COR-L47 (cell line): ENCODE measurements around the gene PRRG1.
"Not testable (repeated sequence)": the region's sequence is repeated elsewhere in the genome, so short reads cannot be mapped to it uniquely, and the experiment has no call there.

Experiments used
- DNase-seq: peaks from one replicate; lab custom pipeline; 2025; lab: John Stamatoyannopoulos, UW

Gene PRRG1

DNA sequence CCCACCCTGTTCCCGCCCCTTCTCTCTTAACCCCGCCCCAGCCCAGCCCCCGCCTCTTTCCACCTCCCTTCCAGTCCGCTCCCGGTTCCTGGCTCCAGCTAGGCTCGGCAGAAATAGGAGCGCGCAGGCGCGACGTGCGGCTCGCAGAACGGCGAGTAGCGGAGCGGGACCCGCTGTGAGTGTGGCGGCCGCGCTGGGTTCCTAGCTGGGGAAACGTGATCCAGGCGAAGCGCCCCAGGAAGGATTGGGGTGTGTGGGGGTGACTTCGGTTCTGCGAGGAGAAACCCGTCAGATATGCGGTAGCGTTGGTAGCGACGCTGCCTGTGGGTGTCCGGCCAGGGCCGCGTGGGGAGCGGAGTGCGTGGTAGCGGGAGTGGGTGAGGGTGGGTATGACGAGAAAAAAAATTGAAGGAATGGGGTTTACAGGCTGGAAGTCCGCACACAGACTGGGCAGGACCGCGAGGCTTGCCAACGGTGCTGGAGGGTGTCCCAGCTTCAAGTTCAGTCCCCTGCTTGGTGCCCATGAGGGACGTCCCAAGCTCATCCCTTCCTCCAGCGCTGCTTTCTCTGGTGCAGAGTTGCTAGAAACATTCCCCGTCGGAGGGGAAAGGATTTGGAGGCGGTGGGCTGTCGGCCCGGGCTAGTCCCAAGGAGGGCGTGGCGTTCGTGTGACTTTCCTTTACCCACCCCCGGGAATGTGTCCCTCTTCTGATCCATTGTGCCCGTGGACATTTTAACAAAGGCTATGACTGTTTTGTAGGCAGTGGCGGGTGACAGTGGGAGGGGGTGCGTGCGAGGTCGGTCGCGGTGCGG is at the start of gene PRRG1:
Gene PRRG1, plus strand, starts transcription at position 144 of the 813 bp plus-strand sequence. CDS start 56,886 bp downstream, outside the sequence.
- DNase-seq: peak; percentile 58

DNA sequence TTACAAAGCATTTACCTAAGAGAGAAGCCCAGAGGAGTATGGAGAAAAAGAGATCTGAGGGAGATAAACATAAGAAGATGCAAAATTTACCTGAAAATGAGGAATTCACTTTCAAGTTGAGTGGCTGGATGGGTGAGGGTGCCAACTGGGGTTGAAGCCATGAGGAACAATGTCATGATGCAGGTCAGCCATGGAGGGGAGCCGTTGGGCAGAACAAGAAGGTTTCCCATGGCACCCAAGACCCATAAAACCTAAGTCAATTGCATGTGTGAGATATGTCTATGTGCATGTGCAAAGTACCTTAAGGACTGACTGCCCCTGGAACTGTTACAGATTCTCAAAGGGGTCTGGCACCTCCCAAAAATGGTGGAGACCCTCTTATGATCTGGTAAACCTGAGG is 46.6 kb upstream of the PRRG1 start:
- DNase-seq: no peak

DNA sequence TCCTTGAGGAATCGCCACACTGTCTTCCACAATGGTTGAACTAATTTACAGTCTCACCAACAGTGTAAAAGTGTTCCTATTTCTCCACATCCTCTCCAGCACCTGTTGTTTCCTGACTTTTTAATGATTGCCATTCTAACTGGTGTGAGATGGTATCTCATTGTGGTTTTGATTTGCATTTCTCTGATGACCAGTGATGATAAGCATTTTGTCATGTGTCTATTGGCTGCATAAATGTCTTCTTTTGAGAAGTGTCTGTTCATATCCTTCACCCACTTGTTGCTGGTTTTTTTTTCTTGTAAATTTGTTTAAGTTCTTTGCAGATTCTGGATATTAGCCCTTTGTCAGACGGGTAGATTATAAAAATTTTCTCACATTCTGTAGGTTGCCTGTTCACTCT is 43.9 kb upstream of the PRRG1 start:
- DNase-seq: not testable (repeated sequence)

DNA sequence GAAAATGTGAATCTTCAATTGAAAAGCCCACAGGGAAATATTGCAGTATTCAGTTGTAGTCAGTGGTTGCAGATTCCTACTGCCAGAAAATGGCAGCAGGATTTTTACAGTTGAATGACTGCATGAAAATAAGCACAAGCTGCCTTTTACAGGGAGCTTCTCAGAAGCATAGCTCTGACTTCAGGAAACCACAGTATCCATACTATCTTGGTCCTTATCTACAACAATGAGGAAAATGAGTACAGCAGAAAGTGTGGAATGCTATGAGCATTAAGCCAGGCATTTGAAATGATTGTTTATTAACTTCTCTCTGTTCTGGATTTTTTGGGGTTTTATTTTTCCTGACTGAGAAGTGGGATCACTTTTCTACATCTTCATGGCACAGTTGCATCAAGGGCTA is 34.6 kb upstream of the PRRG1 start:
- no peak for DNase-seq

DNA sequence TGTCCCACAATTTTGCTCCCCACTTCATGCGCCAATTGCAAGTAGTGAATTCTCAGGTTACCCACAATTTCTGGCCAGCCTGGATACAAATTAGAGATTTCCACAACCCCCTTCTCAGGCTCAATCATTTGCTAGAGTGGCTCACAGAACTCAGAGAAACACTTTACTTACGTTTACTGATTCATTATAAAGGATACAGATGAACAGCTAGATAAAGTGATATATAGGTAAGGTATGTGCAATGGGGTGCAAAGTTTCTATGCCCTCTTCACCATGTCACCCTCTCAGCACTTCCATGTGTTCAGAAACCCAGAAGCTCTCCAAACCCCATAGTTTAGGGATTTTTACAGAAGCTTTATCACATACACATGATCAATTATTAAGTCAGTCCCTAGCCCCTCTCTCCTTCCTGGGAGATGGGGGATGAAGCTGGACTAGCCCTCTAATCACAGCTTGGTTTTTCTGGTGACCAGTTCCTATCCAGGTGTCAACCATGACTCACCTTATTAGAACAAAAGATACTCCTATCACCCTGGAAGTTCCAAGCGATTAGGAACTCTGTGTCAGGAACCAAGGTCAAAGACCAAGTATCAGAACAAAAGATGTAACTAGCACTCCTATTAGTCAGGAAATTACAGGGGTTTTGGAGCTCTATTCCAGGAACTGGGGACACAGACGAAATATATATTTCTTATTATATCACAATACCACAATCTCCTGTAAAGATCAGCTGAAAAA is 33.5 kb upstream of the PRRG1 start:
- DNase-seq: no peak

DNA sequence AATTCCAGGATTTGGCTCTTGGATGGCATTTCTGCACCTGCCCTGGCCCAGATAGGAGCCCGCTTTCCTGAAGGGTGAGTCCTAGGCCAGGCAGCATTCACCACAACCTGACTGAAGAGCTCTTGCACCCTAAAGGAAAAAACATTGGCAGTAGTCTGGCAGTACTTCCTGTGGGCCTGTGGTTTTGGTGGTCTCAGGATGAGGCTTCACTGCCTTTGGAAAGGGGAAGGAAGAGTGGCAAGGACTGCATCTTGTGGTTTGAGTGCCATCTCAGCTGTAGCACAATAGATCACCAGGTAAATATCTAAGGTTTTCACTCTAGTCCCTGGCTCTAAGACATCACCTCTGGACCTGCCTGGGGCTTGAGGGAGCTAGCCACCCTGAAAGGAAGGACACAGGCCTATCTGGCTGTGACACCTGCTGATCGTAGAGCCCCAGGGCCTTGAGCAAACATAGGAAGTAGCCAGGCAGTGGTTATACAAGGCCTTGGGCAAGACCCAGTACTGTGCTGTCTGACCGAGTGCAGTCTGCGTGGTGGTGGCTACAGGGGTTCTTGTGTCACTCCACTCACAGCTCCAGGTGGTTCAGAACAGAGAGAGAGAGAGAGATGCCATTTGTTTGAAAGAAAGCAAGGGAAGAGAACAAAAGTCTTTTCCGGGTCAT is 28.5 kb upstream of the PRRG1 start:
- no peak for DNase-seq

DNA sequence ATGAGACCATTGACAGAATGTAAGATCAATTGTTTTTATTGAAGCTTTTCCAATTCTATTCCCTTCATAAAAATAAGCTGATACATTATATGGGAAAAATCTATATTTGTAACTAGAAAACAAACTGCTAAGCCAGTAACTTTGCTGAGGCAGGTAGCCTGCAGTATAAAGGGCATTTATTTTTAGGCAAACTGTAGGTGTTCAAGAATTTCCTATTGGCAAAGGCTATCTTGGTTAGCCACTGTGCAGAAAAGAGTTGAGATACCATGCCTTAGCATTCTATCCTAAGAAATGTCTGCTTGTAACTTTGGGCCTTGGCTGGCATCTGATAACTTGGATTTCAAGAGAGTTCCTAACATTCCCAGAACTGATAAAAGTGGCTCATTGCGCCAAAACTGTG is 18.5 kb upstream of the PRRG1 start:
- DNase-seq: no peak

DNA sequence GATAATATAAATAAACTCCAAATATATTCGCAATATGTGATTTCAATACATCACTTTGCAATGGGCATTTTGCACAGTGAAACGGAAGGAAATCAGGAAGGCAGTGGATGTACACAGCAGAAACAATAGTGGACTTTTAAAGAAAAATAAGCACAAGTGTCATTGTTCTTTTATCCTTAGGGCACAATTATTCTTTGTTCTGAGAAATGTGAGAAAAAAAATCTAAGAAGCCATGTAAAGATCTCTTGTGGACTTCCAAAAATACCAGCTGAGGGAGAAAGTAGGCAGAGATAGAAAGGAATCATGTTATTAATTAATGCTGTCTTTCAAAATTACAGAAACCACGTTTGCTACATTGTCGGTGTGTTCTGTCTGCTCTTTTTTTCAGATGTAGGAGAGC is 17.6 kb upstream of the PRRG1 start:
- no peak for DNase-seq

DNA sequence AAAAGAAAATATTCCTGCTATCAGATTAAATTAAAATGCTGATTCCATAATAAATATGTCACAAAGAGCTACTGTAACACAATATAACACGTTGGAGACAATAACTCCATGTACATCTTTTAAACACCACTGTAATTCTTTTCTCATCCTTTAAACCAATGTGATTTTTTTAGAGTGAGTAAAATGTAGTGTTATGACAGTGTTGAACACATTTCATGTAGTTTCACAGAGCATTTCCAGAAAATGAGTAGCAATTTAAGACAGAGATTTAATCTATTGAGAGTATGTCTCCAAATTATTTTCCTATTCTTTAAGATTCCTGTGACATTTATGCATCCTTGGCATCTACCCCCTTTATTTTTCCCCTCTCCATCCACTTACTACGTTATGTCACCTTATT is 17.1 kb upstream of the PRRG1 start:
- DNase-seq: no peak

DNA sequence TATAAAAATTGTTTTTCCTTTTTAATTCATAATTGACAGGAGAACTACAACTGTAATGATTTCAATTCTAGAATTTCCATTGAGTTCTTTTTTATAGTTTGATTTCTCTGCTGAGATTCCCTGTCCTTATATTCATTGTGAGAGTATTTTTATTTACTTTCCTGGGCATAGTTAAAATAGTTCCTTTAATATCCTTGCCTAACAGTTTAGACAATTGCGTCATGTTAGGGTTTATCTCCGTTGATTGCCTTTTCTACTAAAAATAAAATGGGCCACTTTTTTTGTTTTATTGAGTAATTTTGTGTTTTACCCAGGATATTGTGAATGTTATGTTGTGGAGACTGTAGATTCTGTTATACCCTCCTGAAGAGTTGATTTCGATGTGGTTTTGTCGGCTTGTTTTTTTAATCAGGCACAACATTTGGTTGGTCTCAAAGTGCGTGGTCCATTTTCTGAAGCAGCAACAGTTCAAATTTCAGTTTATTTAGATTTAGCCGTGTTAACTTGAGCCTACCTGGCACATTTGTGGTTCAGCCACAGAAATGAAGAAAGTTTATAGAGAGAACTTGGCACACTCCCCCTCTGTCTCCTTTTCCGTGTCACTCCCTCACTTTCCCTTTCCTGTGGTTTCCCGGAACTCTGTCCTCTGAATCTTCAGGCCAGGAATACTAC is 16.0 kb upstream of the PRRG1 start:
- no peak for DNase-seq

DNA sequence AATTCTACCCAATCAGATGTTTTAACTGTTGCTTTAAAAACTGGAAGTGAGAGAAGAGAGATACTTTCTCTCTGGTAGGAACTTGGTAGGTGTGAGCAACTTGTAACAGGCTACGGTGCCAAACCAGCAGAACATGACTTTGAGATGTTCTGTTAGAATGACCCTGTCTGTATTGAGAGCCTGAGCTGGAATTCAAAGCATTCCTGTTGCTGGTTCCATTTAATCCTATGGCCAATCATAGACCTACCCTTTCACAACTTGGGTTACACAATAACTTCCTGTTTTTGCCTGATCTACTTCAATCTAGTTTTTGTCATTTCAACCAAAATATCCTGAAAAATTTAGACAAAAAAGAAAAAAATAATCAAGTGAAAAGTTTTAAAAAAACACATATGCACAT is 1.7 kb upstream of the PRRG1 start:
- no peak for DNase-seq

DNA sequence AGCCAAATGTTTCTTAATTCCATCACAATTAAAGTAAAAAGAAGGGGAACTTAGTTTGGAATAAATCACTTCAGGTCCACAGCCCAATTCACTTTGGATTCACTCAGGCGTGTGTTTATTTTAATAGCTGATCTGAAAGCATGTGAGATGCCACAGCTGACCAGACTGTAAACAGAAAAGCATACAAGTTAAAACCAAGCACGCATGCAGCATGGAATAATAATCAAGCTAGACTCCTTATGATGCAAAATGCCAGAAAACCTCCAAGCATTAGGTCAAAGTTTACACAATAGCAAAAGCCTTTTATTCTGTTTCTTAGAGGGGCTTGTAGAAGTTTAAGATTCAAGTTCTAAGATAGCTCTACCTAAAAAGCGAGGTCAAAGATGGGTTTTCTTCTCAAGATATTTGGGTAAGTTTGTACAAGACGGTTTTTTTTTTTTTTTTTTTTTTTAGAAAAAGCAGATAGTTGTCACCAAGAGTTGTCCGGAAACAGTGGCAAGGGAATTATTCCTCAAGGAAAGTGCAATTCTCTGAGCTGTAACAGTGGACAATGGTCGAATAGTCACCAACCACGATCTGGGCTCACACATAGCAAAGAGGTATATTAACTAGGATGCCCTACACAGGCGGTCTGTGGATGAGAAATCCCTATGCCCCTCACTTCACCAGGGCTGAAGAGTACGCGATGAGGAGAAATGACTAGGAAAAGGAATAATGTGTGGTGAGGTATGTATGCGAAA is 763 bp upstream of the PRRG1 start:
- no peak for DNase-seq

DNA sequence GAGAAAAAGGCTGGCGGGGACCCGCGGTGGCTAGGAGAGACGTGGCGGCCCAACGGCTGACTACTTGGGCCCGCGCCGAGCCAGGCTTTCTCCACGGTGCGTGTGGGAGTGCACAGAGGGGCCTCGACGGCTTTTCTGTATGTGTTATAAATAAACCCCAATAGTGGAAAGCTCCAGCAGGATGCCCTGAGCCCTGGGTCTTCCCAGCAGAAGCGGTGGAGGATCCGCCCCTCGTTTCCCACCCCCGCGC is 268 bp upstream of the PRRG1 start:
- no peak for DNase-seq

DNA sequence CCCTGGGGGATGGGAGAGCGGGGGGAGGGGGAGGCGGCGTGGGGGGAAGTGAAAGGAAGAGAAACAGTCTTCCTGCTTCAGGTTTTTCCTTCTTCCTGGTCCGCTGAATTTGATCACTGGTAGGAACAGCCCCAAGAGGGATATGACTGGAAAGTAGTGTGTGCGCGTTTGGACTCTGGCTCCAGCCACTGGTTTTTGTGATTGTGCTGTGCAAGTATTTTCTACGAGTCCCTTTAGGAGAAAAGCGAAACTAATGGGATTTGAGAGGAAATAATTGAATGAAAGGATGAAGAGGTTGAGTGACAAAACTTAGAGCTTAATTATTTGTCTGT is 836 bp downstream of the PRRG1 start:
- no peak for DNase-seq

DNA sequence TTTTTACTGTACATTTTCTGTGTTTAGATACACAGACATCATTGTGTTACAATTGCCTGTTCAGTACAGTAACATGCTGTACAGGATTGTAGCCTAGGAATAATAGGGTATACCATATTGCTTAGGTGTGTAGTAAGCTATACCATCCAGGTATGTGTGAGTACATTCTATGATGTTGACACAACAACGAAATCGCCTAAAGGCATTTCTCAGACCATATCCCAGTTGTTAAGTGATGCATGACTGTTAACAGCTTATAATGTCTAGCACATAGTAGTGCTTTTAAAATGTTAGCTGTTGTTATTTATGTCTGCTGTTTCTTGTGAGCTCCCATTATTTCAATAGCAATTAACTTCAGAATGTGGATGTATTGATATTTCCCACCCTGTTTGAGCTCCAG is 4.5 kb downstream of the PRRG1 start:
- DNase-seq: no peak

DNA sequence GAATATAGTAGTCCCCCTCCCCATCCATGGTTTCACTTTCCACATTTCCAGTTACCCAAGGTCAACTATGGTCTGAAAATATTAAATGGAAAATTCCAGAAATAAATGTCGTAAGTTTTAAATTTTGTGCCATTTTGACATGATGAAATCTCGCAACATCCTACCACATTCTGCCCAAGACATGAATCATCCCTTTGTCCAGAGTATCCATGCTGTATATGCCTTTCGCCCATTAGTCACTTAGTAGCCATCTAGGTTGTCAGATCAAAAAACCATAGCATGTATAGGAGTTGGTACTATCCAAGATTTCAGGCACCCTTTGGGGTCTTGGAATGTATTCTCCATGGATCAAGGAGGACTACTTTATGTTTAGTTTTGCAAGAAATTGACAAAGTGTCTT is 8.3 kb downstream of the PRRG1 start:
- no peak for DNase-seq

DNA sequence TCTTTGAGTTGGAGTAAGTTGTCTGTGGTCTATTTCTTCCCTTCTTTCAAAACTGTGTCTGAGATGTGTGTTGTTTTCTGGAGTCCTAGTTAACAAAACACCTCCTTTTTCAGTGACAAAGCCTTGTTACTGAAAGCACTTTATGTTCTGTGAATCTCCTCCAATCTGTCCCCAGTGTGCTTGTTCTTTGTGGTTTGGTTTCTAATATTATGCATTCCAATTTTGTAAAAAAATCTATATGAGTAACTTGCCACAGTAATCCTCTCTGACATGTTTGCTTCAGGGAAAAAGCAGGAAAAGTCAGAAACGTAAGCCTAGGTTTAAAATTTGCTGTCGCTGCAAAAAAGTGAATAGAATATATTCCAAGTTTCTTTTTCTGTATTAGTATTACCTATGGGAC is 12.4 kb downstream of the PRRG1 start:
- no peak for DNase-seq

DNA sequence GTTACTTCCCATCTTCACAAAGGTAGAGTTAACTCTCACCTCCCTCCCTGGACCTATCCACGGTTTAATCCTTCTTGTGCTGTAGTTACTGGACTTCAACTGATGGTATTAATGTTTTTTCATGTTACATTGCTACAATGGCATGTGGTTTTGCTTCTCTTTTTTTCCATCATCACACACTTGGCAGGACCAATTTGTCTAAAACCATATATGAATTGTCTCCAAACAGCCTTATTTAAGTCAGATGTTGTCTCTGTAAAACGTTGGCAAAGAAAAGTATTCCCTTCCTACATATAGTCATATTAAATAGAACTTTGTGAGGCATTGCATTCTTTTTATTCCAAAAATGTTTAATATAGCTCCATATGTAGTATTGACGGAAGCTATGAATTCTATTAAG is 15.5 kb downstream of the PRRG1 start:
- no peak for DNase-seq

DNA sequence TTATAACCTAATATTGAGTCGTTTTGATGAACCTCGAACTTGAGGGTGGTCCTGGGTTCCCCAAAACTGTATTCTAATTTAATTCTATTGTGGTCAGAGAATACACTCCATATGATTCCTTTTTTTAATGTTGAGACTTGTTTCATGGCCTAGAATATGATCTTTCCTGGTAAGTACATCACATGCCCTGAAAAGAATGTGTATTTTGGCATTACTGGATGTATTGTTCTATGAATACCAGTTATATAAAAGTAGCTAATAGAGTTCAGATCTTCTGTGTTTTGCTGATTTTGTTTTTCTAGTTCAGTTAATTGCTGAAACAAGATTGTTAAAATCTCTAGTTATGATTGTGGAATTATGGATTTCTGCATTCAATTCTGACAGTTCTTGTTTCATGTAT is 18.8 kb downstream of the PRRG1 start:
- DNase-seq: no peak

DNA sequence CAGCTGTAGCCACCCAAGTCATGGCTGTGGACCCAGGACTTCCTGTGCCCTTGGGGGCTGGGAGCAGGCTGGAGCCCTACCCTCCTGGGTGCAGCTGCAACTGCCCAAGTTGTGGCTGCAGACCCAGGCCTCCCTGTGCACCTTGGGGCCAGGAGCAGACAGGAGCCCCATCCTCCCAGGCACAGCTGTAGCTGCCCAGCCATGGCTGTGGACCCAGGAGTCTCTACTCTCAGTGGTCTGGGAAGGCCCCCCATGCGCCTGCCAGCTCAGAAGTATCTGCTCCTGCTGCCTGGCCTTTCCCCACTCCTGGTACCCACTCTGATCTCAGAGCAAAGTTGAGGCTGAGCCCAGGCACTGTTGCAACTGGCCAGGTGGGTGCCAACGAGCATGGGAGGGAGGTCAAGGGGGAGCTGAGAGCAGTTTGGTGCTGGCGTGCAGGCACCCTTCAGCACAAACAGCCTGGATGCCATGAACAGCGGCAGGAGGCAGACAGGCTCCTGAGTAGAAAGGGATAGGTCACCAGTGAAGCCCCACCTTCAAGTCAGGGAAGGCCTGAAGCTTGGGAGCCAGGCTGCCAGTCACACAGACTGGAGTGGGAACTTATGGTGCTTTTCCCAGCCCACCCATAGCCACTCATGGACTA is 21.5 kb downstream of the PRRG1 start:
- DNase-seq: no peak

DNA sequence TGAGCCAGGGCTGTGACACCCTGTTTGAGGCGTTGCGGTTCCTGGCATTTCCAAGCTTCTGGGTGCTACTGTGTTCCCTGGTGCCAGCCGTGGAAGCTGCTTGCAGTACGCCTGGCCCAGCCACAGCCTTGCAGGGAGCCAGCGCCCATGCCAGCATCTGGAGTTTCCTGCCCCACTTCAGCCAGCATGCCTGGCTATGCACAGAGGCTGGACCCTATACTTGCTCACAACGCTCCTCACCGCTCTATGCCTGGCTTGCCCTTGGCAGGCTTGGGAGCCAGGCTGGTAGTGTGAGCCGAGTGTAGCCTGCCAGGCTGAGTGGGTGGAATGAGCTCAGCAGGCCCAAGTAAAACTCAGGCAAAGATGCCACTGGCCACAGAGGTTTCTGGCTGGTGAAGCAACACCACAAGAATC is 22.4 kb downstream of the PRRG1 start:
- DNase-seq: no peak

DNA sequence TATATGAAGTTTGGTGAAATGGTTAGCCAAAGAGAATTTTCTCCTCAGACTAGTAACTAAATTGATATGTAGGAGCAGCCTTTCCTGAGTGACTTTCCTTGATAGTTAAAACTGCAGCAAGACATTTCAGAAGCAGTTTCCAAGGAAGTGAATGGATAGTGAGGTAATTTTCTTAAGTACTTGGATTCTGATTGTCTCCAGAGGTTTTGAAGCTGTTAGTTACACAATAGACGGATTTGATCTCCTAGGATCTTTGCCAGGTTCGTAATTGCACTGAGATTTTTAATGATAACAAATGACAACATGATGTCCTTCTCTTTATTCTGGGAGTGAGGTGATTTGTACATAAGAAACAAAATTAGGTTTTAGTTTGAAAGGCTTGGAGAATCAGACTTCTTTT is 29.2 kb downstream of the PRRG1 start:
- peak; percentile 9 for DNase-seq
